Measurements from ENCODE around the gene MTX2.

The MTX2 gene

DNA sequence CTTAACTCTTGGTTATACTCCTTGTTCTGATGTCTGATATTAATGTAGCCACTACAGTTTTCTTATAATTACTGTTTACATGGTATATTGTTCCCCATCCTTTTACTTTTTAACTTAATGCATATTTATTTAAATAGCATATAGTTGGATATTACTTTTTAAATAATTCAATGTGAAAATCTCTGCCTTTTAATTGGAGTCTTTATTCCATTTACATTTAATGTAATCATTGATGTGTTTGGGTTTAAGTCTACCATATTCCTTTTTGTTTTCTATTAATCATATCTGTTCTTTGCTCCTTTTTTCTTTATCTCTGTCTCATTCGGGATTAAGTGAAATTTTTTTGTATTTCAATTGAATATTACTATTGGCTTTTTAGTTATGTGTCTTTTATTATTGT lies 109.1 kb downstream of the MTX2 start:
- no peak for DNase-seq (ENCODE audit: low spot score)

DNA sequence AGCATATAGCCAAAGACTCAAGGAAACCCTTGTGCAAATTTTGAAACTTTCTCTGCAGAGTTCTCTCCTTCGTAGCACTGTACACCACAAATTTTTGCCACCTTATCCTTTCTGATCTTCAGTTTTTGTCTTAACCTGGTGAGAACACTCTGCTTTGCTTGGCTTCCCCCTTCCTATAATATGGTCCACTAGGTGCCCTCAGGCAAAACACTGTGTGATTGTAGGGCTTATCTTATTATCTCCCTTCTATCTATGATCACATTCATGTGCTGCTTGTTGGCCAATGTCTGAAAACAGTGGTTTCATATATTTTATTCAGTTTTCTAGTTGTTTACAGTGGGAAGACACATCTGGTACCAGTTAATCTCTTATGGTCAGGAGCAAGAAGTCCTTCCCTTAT lies 111.1 kb downstream of the MTX2 start:
- DNase-seq (ENCODE audit: low spot score), result no peak

DNA sequence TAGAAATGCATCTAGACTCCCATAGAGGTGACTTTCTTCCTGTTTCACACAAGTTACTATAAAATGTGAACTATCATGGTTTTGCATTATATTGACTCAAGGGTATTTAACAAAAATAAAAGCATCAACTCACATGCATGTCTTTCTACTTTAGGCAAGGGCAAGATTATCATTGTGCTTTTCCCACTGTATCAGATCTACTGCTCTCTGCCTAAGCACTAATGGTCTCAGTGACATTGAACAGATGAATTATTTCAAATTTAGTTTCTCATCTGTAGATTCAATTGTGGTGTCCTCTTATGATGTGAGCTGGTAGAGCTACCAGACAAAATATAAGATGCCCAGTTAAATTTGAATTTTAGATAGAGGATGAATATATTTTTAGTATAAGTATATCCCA lies 113.9 kb downstream of the MTX2 start:
- no peak for DNase-seq (ENCODE audit: low spot score)

DNA sequence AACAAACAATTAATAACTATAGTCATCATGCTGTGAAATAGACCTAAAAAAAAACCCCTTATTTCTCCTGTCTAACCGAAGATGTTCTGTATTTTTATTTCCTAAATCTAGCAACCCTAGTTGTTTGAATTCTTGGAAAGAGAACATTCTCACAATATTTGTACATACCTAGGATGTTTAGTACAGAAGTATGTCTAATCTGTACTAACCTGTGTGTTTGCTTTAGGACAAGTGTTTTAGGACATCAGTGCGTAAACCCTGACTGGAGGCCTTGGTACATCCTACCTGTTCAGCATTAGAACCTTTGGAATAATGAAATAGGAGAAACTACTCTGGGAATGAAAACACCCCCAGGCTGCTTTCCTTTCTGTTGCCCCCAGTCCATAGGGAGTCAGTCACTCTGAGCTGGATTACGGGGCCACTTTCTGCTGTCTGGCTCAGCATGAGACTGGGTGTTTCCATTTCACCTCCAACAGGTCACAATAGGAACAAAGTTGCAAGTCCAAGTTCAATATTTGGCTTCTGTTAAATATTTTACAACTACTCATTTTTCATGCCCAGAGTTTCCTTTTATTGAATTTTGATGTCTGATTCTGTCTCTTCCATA lies 114.7 kb downstream of the MTX2 start:
- no peak for DNase-seq (ENCODE audit: low spot score)

DNA sequence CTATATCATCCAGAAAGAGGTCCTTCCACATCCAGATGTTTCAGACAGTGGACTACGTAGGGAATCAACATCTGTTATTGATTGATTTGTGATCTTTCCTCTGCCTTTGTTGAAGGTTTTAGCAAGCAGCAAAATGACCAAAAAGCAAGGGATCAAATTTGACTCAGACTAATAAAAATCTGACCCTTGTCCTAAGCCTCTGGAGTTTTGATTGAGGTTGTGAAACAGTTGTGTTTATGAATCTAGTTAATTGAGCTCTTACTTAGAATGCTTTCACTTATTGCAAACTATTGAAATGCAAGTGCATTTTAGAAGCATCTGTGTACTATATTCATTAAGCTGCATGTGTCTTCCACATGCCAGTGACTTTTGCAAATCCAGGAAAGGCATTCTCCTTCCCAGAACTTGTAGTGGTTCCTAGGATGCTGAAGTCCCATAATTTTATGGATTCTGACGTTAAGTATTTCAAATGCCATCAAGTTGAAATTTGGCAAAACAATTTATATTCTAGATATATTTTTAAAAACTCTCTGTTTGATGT lies 116.0 kb downstream of the MTX2 start:
- DNase-seq (ENCODE audit: low spot score), result no peak

DNA sequence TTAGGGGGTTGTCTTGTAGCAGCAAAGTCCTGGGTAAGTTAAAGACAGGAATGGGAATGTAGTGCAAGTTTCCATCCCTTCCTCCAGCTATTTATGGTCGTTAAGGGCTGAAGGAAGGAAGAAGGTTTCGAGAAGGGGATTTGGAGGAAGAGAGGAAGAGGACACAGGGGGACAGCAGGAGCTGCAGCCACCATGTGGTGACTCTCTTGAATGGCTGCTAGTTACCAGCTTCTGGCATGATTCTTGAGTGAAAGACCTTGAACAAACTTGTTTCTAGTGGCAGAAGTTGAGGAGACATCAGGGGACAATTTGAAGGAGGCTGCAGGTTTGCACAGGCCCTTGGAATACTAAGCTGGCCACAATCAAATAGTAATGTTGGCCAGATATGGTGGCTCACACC lies 116.6 kb downstream of the MTX2 start:
- DNase-seq (ENCODE audit: low spot score), result no peak

Measured in iPS-NIHi11 (cell line).